ENCODE results near the gene PPIF.

The PPIF gene

DNA sequence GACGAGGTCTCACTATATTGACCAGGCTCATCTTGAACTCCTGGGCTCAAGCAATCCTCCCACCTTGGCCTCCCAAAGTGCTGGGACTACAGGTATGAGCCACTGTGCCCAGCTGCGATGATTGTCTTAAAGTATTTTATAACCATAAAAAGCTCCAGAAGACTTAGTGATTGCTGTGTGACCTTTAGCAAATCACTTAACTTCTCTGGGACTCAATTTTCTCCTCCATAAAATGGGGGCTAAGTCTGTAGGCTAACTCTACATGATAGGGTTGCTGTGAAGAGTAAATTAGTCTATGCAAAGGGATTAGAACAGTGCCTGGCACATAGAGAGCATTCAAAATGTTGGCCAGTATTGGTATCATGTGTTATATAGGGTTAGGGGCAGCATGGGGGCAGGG, 42.8 kb downstream of the PPIF start:
- no peak for DNase-seq

DNA sequence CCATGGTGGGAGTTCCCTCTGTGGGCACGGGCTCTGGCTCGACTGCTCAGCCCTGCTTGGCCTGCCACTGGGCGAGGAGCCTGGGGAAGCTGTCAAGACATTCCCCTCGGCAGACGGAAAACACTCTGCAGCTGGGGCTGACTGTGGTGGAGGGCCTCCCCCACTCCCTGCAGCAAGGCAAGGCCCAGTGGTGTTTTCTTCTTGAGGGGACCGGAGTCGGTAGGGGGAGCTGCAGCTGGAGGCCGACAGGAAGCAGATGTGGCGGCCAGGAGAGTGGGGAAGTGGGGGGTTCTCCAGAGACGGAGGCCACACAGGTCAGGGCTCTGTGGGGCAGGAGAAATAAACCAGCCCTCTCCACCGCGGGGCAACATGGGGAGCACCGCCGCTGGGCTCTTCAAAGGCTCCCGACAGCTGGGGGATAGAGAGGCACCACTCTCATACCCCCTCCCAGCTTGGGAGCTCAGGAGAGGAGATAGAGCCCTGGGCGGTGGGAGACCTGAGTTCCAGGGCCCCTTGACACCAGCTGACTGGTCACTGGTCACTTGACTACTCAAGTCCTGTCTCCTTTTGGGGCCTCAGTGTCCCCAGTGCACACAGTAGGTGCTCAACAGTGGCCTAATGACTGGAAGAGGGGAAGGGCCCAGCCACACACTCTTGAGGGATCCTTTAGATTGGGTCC, 43.4 kb downstream of the PPIF start:
- no peak for DNase-seq

DNA sequence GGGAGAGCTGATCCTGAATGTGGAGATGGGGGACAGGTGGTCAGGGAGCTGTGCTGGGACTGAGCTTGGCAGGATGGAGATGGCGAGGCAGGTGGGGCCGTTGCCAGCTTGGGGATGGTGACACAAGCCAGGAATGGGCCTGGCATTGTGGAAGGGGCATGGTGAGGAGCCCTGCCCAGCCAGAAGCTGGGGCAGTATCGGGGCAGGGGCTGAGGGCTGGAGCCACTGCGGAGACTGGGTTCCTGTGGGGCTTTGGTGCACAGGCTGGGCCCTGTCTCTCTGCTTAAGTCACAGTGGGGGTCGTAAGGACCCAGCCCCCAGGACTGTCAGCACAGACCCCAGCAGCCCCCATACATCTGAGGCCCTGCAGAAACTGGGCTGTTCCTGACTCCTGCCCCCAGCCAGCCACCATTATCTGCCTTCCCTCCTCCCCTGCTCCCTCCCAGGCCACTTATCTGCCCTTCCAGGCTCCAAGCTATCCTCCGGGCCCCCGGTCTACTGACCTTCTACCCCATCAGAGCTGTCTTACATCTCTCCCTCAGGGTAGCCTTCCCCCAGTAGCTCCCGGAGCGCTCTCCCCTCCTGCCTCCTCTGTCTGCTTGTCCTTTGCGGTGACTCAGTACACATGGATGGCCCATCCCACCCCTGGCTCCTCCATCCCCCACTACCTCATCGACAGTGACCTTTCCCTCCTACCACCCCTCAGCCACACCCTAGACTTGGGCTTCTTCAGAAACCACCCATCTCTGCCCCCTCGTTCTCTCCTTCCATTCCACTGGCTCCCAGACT, 44.2 kb downstream of the PPIF start:
- DNase-seq = no peak

DNA sequence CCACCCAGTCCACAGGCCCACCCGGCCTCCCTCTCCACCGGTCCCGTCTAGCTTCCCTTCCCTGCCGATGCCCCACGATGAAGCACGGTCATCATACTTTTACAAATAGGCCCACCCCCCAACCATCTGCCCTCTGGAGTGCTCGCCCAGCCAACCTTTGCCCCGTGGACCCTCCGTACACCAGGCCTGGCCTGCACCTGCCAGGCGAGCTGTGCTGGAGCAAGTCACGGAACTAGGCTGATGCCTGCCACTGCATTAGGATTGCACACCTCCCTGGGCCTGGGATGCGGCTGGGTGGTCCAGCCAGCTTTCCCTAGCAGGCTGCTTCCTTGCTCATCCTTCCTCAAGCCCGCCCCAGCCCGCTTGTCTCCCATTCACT, 44.7 kb downstream of the PPIF start:
- DNase-seq = no peak

DNA sequence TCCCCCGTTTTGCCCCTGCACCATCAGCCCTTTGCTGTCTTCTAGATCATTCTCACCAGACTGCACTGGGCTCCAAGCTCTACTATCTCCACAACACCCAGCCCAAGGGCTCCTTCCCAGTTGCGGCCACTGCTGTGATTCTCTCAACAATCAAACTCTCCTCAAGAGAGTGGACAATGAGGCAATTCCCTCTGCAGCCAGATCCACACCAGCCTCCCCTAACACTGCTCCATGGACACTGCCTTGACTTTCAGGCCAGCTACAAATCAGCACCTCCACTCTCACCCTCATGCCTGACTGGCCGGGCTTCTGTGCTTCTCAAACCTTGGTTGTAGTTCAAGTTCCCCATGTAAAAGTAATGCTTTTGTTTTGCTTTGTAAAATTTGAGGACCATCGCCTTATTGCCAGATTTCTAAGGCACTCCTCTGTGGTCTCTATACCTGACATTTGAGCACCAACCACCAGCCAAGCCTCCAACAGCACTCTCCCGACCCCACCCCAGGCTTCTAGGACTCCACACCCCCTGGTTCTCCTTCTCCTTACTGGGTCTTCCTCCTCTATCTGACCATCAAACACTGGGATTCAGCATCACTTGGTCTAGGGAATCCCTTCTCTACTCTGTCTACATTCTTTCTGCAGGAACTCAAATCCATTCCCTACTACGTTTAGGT, 45.4 kb downstream of the PPIF start:
- no peak for DNase-seq

DNA sequence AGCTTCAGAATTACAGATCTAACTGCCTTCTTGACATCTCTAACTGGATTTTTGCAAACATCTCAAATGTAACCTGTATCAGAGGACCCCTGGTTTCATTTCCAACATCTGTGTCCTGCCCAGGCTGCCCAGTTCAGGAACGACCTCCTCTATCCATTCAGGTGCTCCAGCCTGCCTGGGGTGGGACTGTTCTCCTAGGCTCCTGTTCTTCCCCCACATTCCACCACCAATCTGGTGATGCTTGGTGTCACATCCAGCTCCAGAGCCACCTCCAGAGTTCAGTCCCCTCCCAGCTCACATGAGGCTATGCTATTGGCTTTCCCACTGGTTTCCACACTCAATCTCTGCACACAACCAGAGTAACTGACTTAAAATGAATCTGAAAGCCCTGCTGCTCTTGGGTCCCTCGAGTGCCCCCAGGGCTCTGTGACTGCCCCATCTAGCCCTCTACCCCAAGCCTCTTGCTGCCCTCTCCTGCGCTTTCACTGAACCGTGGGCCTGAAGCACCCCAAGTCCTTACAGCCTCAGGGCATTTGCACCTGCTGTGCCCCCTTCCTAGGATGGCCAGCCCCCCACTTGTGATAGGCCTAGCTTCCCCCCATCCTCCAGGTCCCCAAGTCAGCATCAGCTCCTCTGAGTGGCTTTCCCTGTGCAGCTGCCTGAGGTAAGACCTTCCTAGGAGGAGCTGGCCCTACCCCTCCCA, 46.1 kb downstream of the PPIF start:
- DNase-seq = no peak

DNA sequence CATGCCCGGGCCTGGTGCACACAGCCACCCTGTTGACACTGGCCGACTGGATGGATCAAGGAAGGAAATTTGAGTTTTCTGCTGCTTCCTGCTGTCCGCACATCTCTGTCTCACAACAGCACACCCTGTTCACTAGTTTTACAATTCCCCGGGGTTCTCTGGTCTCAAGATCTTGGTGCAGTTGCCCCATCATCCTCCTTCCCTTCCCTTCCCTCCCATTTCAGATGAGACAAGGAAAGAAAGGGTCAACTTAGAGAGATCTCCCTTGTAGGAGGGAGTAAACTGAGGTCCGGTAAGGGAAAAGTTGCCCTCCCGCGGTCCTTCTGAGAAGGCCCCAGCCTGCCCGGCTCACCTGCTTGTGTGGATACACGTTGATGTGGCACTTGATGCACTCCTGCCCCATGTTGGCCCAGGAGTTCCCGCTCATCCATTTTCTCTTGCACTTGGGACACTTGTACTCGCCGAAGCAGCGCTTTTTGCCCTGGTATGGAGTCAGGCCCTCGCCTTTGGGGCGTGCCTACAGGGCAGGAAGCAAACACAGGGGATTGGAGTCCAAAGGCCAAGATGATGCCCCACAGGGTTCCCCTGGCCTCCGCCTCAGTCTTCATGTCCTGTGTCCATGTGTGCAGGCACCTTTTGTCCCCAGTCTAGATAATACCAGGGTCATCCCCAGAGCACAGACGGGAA, 46.8 kb downstream of the PPIF start:
- no peak for DNase-seq

DNA sequence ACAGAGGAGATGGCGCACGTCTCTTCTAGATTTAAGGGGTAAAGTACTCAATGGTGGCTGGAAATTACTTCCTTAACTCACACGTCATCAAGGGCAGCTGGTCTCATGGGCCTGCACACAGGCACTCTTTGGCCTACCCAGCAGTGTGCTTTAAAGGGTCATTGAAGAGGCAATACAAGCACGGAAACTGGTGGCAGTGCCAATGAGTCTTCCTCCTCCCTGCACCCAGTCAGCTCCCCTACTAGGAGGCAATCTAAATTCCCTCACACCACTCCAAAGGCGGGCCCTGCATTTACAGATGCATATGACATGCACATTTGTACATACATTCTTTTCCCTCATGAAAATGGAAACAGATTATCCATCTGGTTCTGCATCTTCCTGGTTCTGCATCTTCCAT, 47.4 kb downstream of the PPIF start:
- DNase-seq = no peak

DNA sequence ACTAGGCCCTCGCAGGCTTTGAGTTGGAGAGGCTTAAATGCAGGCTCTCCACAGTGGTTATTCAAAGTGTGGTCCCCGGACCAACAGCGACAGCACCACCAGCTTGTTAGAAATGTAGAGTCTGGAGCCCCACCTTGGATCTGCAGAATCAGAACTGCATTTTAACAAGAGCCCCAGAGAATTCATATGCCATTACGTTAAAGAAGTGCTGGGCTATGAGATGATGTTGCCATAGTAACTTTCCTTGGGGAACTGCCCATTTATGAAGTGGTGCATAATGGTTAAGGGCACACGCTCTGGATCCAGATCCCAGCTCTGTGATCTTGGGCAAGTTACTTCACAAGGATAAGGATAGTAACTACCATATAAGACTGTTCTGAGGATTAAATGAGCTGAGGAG, 49.3 kb downstream of the PPIF start:
- DNase-seq = no peak

DNA sequence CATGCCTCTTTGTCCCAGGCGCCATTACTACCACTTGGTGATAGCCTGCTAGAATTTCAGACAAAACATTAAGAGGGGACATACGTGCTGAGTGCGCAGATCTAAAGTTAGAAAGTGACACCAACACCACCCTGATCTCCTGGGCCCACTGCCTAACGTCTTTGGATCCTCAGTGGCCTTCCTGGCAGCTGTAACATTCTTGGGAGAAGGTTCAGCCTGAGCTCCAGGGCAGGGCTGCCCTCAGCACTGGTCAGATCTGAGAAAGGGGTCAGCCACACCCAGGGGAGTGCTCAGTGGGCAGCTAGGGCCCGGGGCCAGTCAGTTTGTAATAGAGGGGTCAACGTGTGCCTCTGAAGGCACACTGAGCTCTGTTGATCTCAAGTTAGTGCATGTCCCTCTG, 49.8 kb downstream of the PPIF start:
- DNase-seq = no peak

DNA sequence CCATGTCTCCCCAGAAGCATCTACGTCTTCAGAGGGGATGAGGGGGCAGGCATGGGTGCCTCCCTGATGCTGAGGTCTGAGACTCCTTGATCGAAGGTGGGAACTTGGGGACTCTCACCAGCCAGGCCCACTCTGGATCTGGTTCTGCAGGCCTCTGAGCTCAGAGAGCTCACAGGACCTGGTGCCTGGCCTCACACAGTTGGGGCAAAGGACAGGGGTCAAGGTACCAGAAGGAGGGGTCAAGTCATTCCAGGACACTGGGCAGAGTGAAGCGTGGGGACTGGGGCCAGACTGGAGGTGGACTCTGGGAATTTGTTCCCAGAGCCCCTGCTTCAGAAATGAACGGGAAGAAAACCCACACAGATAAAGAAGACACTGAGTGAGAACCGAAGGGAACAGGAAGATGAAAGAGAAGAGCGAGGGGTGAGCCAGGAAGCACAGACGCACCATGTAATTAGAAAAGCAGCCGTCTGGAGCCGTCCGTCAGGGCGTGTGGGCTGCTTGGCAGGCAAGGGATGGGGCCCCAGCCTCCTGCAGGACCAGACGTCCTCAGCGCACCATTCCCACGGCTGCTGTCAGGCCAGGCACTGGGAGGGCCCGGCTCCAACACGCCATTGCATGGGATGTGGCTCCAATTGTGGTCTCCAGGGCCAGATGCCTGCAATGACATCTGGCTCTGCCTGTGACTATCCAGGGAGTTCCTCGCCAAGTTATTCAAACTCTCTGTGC, 50.5 kb downstream of the PPIF start:
- DNase-seq = no peak

DNA sequence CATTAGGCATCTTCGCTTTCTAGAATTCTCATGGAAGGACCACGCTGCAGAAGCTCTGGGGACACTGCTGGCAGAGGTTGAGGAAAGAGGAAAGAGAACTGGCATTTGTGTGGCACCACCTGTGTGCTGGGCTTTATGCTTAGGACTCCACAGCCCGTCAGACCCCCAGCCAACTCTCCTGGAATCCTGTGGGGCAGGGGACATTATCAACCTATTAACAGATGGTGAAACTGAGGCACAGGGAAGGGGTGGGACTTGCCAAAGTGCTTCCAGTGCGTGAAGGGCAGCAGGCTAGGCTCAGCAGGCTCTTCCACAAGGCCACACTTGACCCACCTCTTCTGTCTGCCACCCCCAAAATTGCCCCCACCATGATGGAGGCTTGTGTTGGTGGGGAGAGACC, 51.4 kb downstream of the PPIF start:
- DNase-seq = no peak

DNA sequence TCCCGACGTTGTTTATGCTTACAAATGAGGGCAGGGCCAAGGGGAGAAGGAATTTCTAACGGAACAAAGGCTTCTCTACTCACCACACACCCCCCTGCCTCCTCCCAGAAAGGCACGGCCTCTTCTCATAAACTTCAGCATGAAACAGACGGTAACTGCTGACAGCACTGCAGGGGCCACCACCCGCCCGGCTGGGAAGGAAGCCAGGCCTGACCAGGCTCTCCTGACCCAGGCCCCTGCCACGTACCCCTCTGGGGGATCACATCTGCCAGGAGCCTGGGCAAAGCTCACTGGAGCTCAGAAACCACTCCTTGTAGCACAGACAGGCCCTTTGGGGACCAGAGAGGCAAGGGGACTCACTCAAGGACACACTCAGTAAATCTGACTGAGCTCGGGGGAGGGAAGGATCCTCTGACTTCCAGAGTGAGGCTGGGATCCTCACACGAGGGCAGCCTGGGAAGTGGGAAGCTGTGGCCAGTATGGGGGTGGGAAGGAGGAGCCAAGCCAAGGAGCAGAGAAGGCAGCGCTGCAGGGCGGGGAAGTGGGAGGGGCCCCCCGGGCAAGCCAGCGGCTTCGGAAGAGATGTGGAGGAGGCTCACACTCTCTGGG, 52.1 kb downstream of the PPIF start:
- DNase-seq = no peak

DNA sequence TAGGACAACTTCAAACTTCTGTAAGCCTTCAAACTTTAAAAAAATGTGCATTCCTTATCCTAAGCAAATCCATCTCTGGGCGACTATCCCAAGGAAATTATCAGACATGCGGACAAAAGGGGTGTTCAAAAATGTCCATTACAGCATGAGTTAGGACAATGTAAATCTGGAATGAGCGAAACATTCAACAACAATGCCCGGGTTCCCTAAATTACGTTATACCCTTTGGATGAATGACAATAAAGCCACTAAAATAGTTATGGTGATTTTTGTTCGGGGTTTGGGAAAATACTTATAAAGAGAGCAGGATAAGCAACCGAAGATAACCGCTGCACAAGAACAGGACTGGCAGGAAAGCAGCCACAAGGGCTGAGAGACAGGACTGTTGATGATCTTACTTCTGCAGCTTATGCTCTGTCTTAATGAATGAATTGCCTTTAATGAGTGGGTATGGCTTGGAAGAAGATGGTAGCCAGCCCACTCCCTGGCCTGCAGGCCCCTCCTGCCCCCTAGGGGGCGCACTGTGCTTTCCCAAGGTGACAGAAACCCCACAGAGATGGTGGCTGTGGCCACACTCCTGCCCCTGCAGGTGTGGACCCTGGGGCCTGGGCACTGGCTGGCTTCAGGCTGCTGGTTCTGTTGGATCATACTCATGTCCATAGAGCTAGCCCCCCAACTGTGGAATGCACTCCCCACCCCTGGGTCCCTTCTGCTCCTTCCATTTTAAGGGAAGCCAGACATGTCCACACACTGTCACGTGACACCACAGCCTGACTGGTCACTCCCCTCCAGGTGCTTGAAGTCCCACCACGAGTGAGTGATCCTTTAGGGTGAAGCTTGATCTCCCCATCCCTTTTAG, 53.1 kb downstream of the PPIF start:
- peak; percentile 44 for DNase-seq

DNA sequence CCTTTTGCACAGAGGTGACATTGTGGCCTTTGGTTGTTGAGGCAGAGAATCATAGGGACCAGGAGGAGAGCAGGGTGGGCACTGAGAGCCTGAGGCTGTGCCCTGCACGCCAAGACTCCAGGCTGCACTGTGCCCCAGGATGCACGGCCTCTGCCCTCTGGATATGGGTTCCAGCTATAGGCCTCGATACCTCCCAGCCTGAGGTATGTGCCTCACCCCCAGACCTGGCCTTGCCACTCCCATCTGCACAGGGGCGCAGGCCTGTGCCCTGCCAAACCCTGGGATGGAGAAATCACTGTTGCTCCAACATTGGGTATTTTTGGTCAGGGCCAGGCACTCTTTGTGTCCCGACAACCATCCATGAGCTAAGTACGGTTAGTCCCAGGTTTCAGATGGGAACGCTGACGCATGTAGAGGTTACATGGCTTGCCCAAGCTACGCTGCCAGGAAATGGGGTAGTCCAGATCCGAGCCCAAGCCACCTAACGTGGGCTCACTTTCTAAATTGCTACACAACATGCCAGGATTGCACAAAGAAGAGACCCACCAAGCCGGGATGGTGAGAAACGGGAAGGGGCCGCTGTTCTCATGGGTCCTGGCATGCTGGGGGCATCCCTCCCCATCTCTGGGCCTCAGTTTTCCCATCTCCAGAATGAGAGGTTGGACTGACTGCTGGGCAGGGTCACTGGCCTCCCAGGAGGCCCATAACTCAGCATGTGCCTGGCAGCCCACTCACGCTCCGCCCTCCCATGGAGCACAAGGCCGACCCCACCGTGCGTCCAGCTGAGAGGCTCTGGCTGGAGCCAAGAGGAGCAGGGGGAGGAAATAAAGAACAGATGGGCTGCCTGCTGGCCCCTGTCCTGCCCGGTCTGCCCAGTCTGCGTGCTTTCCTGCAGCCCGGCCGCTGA, 54.0 kb downstream of the PPIF start:
- DNase-seq = no peak

DNA sequence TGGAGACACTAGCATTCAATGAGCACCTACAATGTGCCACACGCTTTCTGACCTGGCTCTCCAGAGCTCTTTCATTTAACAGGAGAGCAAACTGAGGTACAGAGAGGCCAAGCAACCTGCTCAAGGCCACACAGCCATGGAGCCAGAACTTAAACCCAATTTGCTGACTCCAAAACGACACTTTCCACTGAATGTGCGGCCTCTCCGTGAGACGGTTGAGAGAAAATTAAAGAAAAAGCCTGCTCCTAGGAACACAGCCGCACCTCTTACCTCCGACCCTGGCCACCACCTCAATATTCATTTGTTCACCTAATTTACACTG, 55.3 kb downstream of the PPIF start:
- DNase-seq = no peak

DNA sequence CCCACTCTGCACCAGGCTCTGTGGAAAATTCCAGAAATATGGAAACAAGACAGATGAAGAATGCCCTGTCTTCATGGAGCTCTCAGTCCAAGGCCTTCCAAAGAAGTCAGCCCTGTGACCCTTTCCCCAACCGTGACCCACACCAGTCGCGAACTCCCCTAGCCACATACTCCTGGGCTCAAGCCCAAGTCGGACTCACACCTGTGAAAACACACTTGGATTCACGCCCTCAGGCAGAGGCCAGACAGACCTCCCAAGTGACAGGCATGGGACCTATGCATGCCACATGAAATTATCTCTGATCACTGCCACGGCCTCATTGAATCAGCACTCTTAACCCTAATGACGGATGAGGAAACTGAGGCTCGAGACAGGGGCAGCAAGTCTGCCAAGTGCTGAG, 55.7 kb downstream of the PPIF start:
- DNase-seq = no peak

DNA sequence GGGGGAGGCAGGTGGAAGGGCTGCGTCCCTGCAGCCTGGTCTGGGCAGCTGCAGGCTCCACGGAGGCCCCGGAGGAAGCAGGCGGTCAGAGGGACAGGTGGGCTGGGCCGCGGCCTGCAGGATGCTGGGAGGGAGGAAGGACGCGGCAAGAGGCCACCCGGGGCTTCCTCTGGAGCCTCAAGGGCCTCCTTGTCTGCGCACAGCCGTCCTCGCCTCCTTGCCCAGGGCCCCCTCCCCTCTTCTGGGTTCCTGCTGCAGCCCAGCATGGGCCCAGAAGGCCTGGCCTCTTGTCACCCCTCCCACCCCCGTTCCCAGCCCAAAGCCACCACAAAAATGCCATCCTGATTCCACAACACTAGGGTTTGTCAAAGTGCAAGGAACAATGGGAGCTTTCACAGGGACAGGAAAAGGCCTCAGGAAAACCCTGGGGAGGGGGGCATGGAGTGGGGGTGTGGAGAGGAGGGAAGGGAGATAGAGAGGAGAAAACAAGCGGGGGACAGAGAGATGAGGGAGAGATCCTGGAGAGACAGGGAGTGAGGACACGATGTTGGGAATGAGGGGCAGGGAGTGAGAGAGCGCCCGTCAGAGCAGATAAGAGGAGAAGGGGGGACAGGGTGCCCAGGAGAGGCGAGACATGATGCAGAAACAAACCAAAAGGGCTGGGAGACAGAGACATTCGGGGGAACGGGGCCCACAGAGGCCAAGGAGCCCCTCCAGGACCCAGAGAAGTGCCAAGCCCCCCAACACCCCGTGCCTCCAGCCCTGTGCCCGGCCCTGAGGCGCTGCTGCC, 56.4 kb downstream of the PPIF start:
- DNase-seq = no peak

DNA sequence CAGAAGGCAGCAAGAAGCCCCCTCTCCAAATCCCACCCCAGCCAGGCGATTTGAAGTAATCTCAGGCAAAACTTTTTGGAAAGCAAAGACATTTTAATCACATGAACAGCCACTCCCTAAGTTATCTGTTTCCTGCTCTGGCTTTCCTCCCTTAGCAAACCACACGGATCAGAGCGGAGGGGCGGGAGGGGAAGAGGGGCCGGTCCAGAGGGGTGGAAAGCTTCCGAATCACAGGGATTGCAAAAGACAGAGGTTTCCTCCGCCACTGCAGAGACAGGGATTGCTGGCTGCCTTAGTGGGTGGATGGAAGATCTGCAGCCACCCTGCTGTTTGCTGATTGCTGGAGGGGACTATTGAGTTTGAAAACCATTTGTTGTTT, 57.0 kb downstream of the PPIF start:
- no peak for DNase-seq
